ENCODE data around the gene LARGE1. TPM values are rescaled to one million over a fixed set of nuclear protein-coding genes. Genes with fewer than 3 reads are reported as not detected.
"Not testable (repeated sequence)": the region's sequence is repeated elsewhere in the genome, so short reads cannot be mapped to it uniquely, and the experiment has no call there.

Gene LARGE1
- total RNA-seq, 4 donors from 2014 or later: 11.8 to 33.2 (median 22.6) TPM

DNA sequence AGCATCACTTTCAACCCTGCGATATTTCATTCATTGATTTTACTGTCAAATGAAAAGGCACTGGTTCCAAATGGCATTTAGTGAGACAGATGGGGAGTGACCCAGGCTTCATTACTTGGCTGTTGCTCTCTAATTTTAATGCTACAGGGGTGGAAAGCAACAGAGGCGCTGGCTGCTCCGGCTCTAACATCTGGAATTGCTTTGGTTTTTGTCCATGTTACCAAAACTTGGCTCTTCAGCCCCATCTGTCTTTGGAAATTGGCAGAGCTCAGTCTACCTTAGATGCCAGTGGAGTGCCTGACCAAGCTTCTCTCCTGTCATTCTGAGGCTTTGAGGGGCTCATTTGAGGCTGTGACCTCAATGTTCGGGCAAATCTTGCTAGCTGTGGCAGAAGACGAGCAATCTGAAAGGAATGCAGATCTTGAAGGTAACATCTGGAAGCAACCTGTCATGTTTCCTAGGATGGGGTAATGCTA lies 452.6 kb downstream of the LARGE1 start:
- 62% methylated on average over 5 of the region's 5 CpGs for WGBS, 2 donors
- TF ChIP-seq POLR2A (IDR thresholded peaks at IDR 0.05): no peak
- no peak for TF ChIP-seq CTCF (IDR thresholded peaks at IDR 0.05)
- no peak overlapping the region for H3K4me3 ChIP-seq (ENCODE audit: low read depth, poor library complexity, severe bottlenecking)
- DNase-seq (ENCODE audit: low spot score in 2 of 2): peak in 1 of 2 donors; percentile 73
- intact Hi-C loops (cut with DNase I; ENCODE audit: low total_unique reads): no loop called here

GRCh38 chr22:33467080-33467479 lies 453.2 kb downstream of the LARGE1 start:
- WGBS, 2 donors: 50 to 57% methylated on average over 2 of the region's 2 CpGs
- intact Hi-C loops (cut with DNase I; ENCODE audit: low total_unique reads): no loop called here
- no peak for TF ChIP-seq POLR2A (IDR thresholded peaks at IDR 0.05)
- no peak overlapping the region for H3K4me3 ChIP-seq (ENCODE audit: low read depth, poor library complexity, severe bottlenecking)
- DNase-seq (ENCODE audit: low spot score in 2 of 2): no peak

DNA sequence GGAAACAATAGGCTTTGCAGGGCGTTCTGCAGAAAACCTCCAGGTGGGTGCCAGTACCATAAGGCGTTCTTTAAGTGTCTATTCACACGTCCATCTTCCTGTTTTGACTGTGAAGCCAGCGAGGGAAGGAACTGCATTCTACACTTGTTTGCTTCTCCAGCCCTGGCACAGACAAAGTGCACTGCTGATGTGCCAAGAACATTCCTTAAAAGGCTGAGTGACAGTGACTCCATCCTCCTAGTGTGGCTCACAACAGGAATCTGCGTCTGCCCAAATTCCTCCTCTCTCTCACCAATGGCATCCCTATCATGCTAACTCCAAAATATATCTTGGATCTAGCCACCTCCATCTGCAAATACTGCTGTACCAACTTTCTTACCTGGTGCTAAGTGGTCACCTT lies 454.7 kb downstream of the LARGE1 start:
- DNase-seq (ENCODE audit: low spot score in 2 of 2): peak; percentile 14 to 64
- intact Hi-C loops (cut with DNase I; ENCODE audit: low total_unique reads): no loop called here
- no peak for TF ChIP-seq POLR2A (IDR thresholded peaks at IDR 0.05)
- no peak for TF ChIP-seq CTCF (IDR thresholded peaks at IDR 0.05)
- 32 to 37% methylated on average over 5 of the region's 5 CpGs for WGBS, 2 donors
- H3K4me3 ChIP-seq (ENCODE audit: low read depth, poor library complexity, severe bottlenecking): no peak overlapping the region

DNA sequence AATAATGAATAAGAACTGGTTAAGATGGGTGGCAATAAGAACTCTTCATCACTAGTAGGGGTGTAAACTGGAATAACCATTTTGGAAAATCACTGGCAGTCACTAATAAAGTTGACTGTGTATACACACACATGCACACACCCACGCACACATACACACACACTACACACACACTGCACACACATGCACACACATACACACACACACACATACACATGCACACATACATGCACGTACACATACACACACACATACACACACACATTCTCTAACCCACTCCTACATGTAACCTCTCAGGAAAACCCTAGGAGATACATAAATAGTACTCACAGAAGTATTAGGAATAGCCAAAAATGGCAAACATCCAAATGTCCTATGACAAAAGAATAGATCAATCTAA lies 455.6 kb downstream of the LARGE1 start:
- DNase-seq (ENCODE audit: low spot score in 2 of 2): no peak
- no peak overlapping the region for H3K4me3 ChIP-seq (ENCODE audit: low read depth, poor library complexity, severe bottlenecking)
- WGBS, 2 donors: 89 to 96% methylated on average over 2 of the region's 2 CpGs
- intact Hi-C loops (cut with DNase I; ENCODE audit: low total_unique reads): no loop called here
- no peak for TF ChIP-seq POLR2A (IDR thresholded peaks at IDR 0.05)
- no peak for TF ChIP-seq CTCF (IDR thresholded peaks at IDR 0.05)

DNA sequence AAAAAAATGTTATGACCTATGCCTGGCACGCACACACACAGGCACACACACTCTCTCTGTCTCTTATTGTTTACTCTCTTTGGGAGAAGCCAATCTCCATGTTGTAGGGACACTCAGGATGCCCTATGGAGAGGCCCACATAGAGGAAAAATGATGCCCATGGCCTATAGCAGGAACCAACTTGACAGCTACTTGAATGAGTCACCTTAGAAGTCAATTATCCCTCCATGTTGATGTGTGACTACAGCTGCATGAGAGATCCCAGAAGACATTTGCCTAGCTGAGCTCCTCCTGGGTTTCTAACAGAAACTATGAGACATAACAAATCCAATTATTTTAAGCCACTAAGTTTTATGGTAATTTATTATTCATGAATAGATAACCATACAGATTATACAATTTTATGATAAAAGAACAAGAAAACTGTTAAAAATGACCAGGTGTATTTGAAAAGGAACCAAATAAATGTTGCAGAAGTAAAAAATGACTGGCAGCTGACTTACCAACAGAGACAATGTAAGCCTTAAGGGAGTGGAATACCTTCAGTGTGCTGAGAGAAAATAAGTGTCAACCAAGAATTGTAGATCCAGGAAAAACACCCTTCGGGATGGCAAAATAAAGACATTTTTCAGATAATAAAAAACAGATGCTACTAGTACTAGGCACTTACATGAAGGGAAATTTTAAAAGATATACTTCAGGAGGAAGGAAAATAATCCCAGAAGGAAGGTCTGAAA lies 458.4 kb downstream of the LARGE1 start:
- intact Hi-C loops (cut with DNase I; ENCODE audit: low total_unique reads): no loop called here
- TF ChIP-seq CTCF (IDR thresholded peaks at IDR 0.05) (no peak), POLR2A (IDR thresholded peaks at IDR 0.05) (no peak)
- no peak for DNase-seq (ENCODE audit: low spot score in 2 of 2)
- WGBS, 2 donors: 64 to 92% methylated on average over 2 of the region's 2 CpGs
- H3K4me3 ChIP-seq (ENCODE audit: low read depth, poor library complexity, severe bottlenecking): no peak overlapping the region

GRCh38 chr22:33461245-33461644 lies 459.0 kb downstream of the LARGE1 start:
- WGBS, 2 donors: 85 to 100% methylated on average over 1 of the region's 1 CpG
- intact Hi-C loops (cut with DNase I; ENCODE audit: low total_unique reads); DNase-seq (ENCODE audit: low spot score in 2 of 2); H3K4me3 ChIP-seq (ENCODE audit: low read depth, poor library complexity, severe bottlenecking): not testable (repeated sequence)

- no peak overlapping the region for H3K4me3 ChIP-seq (ENCODE audit: low read depth, poor library complexity, severe bottlenecking)
- intact Hi-C loops (cut with DNase I; ENCODE audit: low total_unique reads): no loop called here
- TF ChIP-seq POLR2A (IDR thresholded peaks at IDR 0.05) (no peak), CTCF (IDR thresholded peaks at IDR 0.05) (no peak)
- no peak for DNase-seq (ENCODE audit: low spot score in 2 of 2)
- WGBS, 2 donors: 81 to 85% methylated on average over 6 of the region's 6 CpGs
These were observed 461.1 kb downstream of the LARGE1 start for GRCh38 chr22:33459137-33459536.
